Liver (tissue), 9 donors: Measurements from ENCODE around the gene UBALD2. TPM values are rescaled to one million over a fixed set of nuclear protein-coding genes. Genes with fewer than 3 reads are reported as not detected.
"Not testable (repeated sequence)": the region's sequence is repeated elsewhere in the genome, so short reads cannot be mapped to it uniquely, and the experiment has no call there.

Experiments used
- DNase-seq: peaks from one replicate; pipeline ENCODE4 v3.0.0-alpha.2; 2017; ENCODE audit warnings: low spot score
- H3K27ac ChIP-seq, 2 donors: one replicate each; pipeline ENCODE4 v1.7.0; 2013; ENCODE audit warnings: inconsistent platforms in 2 of 2, low read length in 2 of 2, control low read depth in 1 of 2, low read depth in 1 of 2, mild to moderate bottlenecking in 1 of 2
- H3K27me3 ChIP-seq, 4 donors: one replicate each; pipeline versions ENCODE4 v1.6.1 to v1.7.0; 2013; ENCODE audit warnings: low read length in 3 of 4, inconsistent platforms in 1 of 4, mild to moderate bottlenecking in 1 of 4, moderate library complexity in 1 of 4; ENCODE audit not compliant: control insufficient read depth in 4 of 4, insufficient read depth in 4 of 4
- H3K36me3 ChIP-seq, 4 donors: one replicate each; pipeline versions ENCODE4 v1.6.1 to v1.7.0; 2013; ENCODE audit warnings: low read length in 3 of 4, mild to moderate bottlenecking in 3 of 4, low read depth in 1 of 4, moderate library complexity in 1 of 4; ENCODE audit not compliant: control insufficient read depth in 4 of 4, insufficient read depth in 3 of 4
- H3K4me1 ChIP-seq, 4 donors: one replicate each; pipeline versions ENCODE4 v1.6.1 to v1.7.0; 2013; ENCODE audit warnings: low read length in 3 of 4, mild to moderate bottlenecking in 3 of 4, moderate library complexity in 1 of 4; ENCODE audit not compliant: control insufficient read depth in 4 of 4, insufficient read depth in 4 of 4
- H3K4me3 ChIP-seq, 3 donors: one replicate each; pipeline versions ENCODE4 v1.6.1 to v1.7.0; 2013; ENCODE audit warnings: low read length in 3 of 3, control low read depth in 1 of 3, low read depth in 1 of 3, mild to moderate bottlenecking in 1 of 3
- H3K9ac ChIP-seq, 2 donors: one replicate each; pipeline ENCODE4 v1.7.0; 2013; ENCODE audit warnings: low read length in 2 of 2, mild to moderate bottlenecking in 2 of 2, moderate library complexity in 2 of 2, control low read depth in 1 of 2, low read depth in 1 of 2
- H3K9me3 ChIP-seq, 4 donors: one replicate each; pipeline versions ENCODE4 v1.6.1 to v1.7.0; 2013; ENCODE audit warnings: low read length in 3 of 4; ENCODE audit not compliant: control insufficient read depth in 4 of 4
- CTCF ChIP-seq: fragments of 150-350 bp; IDR thresholded peaks from 2 replicates; pipeline ENCODE4 v1.5.1; 2017; ENCODE audit warnings: improper control_type of control experiment, low read depth, low read length; ENCODE audit not compliant: missing input control
- EGR1 ChIP-seq, 2 donors: IDR thresholded peaks; 2 replicates each; pipeline ENCODE4 v1.6.1; 2016 to 2018; ENCODE audit warnings: antibody characterized with exemption in 2 of 2, low read depth in 2 of 2
- FOXA1 ChIP-seq: IDR thresholded peaks from 2 replicates; pipeline ENCODE4 v1.6.1; 2016; ENCODE audit warnings: antibody characterized with exemption
- FOXA2 ChIP-seq: IDR thresholded peaks from 2 replicates; pipeline ENCODE4 v1.6.1; 2016; ENCODE audit warnings: antibody characterized with exemption
- GABPA ChIP-seq, 2 donors: IDR thresholded peaks in 1 of 2; conservative IDR thresholded peaks in 1 of 2; 2 replicates each; pipeline ENCODE4 v1.6.1; 2016; ENCODE audit warnings: antibody characterized with exemption in 2 of 2, mild to moderate bottlenecking in 1 of 2, moderate library complexity in 1 of 2
- HNF4A ChIP-seq, 2 donors: conservative IDR thresholded peaks; 2 replicates each; pipeline ENCODE4 v1.6.1; 2016; ENCODE audit warnings: antibody characterized with exemption in 2 of 2, mild to moderate bottlenecking in 2 of 2
- MAX ChIP-seq: IDR thresholded peaks from 2 replicates; pipeline ENCODE4 v1.6.1; 2016; ENCODE audit warnings: antibody characterized with exemption
- RAD21 ChIP-seq, 2 donors: IDR thresholded peaks; 2 replicates each; pipeline ENCODE4 v1.6.1; 2016; ENCODE audit warnings: antibody characterized with exemption in 2 of 2, mild to moderate bottlenecking in 2 of 2
- ZBTB33 ChIP-seq: IDR thresholded peaks from 2 replicates; pipeline ENCODE4 v1.6.1; 2016; ENCODE audit warnings: antibody characterized with exemption
- WGBS: extraction: QIAGEN DNeasy Blood & Tissue Kit; methylation state at CpG from one replicate; pipeline ENCODE4 v1.1.7; 2013; 5-methylcytosine and 5-hydroxymethylcytosine counted together
- polyA plus RNA-seq, 2 donors: library from polyadenylated mRNA; stranded (reverse) in 1 of 2; unstranded in 1 of 2; fragments of 200-250 nt in 1 of 2; fragments of >200 nt in 1 of 2; fragmentation: Nextera tagmentation in 1 of 2; extraction: Ambion mirVana in 1 of 2; gene quantifications; one replicate each; pipeline versions ENCODE4 v1.2.1 to v1.2.3, GENCODE V29; 2013 to 2015
- total RNA-seq, 2 donors: library from RNA; depleted of rRNA; stranded (reverse); fragments of >200 nt; gene quantifications; one replicate each; pipeline ENCODE4 v1.2.3, GENCODE V29; 2014
- donor health status: healthy.
- donor health status: healthy.
- donor health status: healthy.
- donor health status: healthy.
- donor health status: healthy.

Gene UBALD2
- total and polyA plus RNA-seq, 4 donors = 1.4 to 6.5 (median 3.6) TPM

- 95% methylated on average over 3 of the region's 3 CpGs for WGBS
Observed at GRCh38 chr17:76297436-76297835, 32.3 kb downstream of the UBALD2 start.

GRCh38 chr17:76304226-76305134 is 39.3 kb downstream of the UBALD2 start:
- no peak overlapping the region for H3K4me3 ChIP-seq
- no peak for TF ChIP-seq EGR1 (IDR thresholded peaks at IDR 0.05; ENCODE audit: low read depth in 2 of 2)
- TF ChIP-seq CTCF = no peak
- TF ChIP-seq FOXA1 = no peak
- TF ChIP-seq HNF4A (conservative IDR thresholded peaks at IDR 0.05) = no peak
- TF ChIP-seq FOXA2 = no peak
- TF ChIP-seq GABPA (IDR thresholded peaks at IDR 0.05 in 1 of 2, conservative IDR thresholded peaks at IDR 0.05 in 1 of 2) = no peak
- no peak for TF ChIP-seq RAD21 (IDR thresholded peaks at IDR 0.05)
- TF ChIP-seq ZBTB33 = no peak
- H3K27me3 ChIP-seq = no peaks in the 10 kb centered on the region
- H3K27ac ChIP-seq = no peak overlapping the region
- no peaks in the 10 kb centered on the region for H3K4me1 ChIP-seq
- DNase-seq = no peak
- 82% methylated on average over 17 of the region's 17 CpGs for WGBS
- no peaks in the 10 kb centered on the region for H3K9me3 ChIP-seq
- no peak overlapping the region for H3K9ac ChIP-seq
- peaks cover 0 to 5% (median 3%) of the 10 kb centered on the region in 4 donors for H3K36me3 ChIP-seq

More at GRCh38 chr17:76297436-76297835, 32.3 kb downstream of the UBALD2 start:
- TF ChIP-seq EGR1 (IDR thresholded peaks at IDR 0.05; ENCODE audit: low read depth in 2 of 2) (no peak), MAX (no peak)
- H3K4me1 ChIP-seq = no peaks in the 10 kb centered on the region
- DNase-seq = no peak
- H3K36me3 ChIP-seq = peaks cover 0 to 7% (median 2%) of the 10 kb centered on the region in 4 donors
- no peaks in the 10 kb centered on the region for H3K9me3 ChIP-seq
- H3K27ac ChIP-seq = no peak overlapping the region
- no peak overlapping the region for H3K4me3 ChIP-seq
- H3K9ac ChIP-seq = no peak overlapping the region
- no peaks in the 10 kb centered on the region for H3K27me3 ChIP-seq

- DNase-seq = not testable (repeated sequence)
Observed at GRCh38 chr17:76305135-76305454, 39.9 kb downstream of the UBALD2 start.

More at GRCh38 chr17:76305135-76305454, 39.9 kb downstream of the UBALD2 start:
- WGBS = 96% methylated on average over 3 of the region's 3 CpGs
- H3K27me3 ChIP-seq, H3K9me3 ChIP-seq, H3K4me1 ChIP-seq, H3K36me3 ChIP-seq, H3K9ac ChIP-seq, H3K27ac ChIP-seq, H3K4me3 ChIP-seq: not testable (repeated sequence)
